ENCODE data around the gene A4GALT. TPM values are rescaled to one million over a fixed set of nuclear protein-coding genes. Genes with fewer than 3 reads are reported as not detected.

A4GALT gene
- total and polyA plus RNA-seq, 7 donors, result 1.6 to 51.0 (median 23.5) TPM

- WGBS, 2 donors, result 57 to 82% methylated on average over 3 of the region's 3 CpGs
Observed at GRCh38 chr22:42708417-42708816, 12.3 kb downstream of the A4GALT start.

GRCh38 chr22:42707496-42707895 lies 13.2 kb downstream of the A4GALT start:
- H3K9me3 ChIP-seq, result peaks cover 0 to 1% (median 0%) of the 10 kb centered on the region in 4 donors
- intact Hi-C loops (cut with DNase I), result no loop called here
- no peak overlapping the region for H3K4me3 ChIP-seq
- TF ChIP-seq POLR2AphosphoS5 (IDR thresholded peaks at IDR 0.05) (no peak), POLR2A (IDR thresholded peaks at IDR 0.05) (no peak), CTCF (IDR thresholded peaks at IDR 0.05) (no peak), EP300 (IDR thresholded peaks at IDR 0.05) (no peak)
- peaks cover 0 to 24% (median 16%) of the 10 kb centered on the region in 4 donors for H3K4me1 ChIP-seq
- no peak overlapping the region for H3K27ac ChIP-seq
- DNase-seq, result no peak
- no peaks in the 10 kb centered on the region for H3K27me3 ChIP-seq
- no peaks in the 10 kb centered on the region for H3K36me3 ChIP-seq
- 83% methylated on average over 2 of the region's 2 CpGs for WGBS, 2 donors

More at GRCh38 chr22:42708417-42708816, 12.3 kb downstream of the A4GALT start:
- peaks cover 0 to 25% (median 15%) of the 10 kb centered on the region in 4 donors for H3K4me1 ChIP-seq
- no peak overlapping the region for H3K27ac ChIP-seq
- intact Hi-C loops (cut with DNase I), result no loop called here
- H3K36me3 ChIP-seq, result no peaks in the 10 kb centered on the region
- TF ChIP-seq POLR2A (IDR thresholded peaks at IDR 0.05), result no peak
- no peak for TF ChIP-seq EP300 (IDR thresholded peaks at IDR 0.05)
- no peak for TF ChIP-seq CTCF (IDR thresholded peaks at IDR 0.05)
- TF ChIP-seq POLR2AphosphoS5 (IDR thresholded peaks at IDR 0.05), result no peak
- no peak overlapping the region for H3K4me3 ChIP-seq
- H3K27me3 ChIP-seq, result no peaks in the 10 kb centered on the region
- H3K9me3 ChIP-seq, result peaks cover 0 to 1% (median 0%) of the 10 kb centered on the region in 4 donors
- no peak for DNase-seq

GRCh38 chr22:42704896-42705295 lies 15.8 kb downstream of the A4GALT start:
- no peaks in the 10 kb centered on the region for H3K36me3 ChIP-seq
- intact Hi-C loops (cut with DNase I), result no loop called here
- no peaks in the 10 kb centered on the region for H3K27me3 ChIP-seq
- peak overlapping the region in 1 of 4 donors; percentile 47 for H3K27ac ChIP-seq
- H3K4me3 ChIP-seq, result no peak overlapping the region
- 84 to 86% methylated on average over 4 of the region's 4 CpGs for WGBS, 2 donors
- no peak for DNase-seq
- no peaks in the 10 kb centered on the region for H3K9me3 ChIP-seq
- TF ChIP-seq POLR2AphosphoS5 (IDR thresholded peaks at IDR 0.05), result no peak
- TF ChIP-seq EP300 (IDR thresholded peaks at IDR 0.05), result no peak
- no peak for TF ChIP-seq CTCF (IDR thresholded peaks at IDR 0.05)
- TF ChIP-seq POLR2A (IDR thresholded peaks at IDR 0.05), result no peak
- peaks cover 0 to 24% (median 22%) of the 10 kb centered on the region in 4 donors for H3K4me1 ChIP-seq

- 96% methylated on average over 13 of the region's 13 CpGs for WGBS, 2 donors
- Histone ChIP-seq H3K4me3 (no peak overlapping the region), H3K9me3 (no peaks in the 10 kb centered on the region), H3K36me3 (no peaks in the 10 kb centered on the region), H3K27ac (no peak overlapping the region), H3K4me1 (peaks cover 0 to 46% (median 43%) of the 10 kb centered on the region in 4 donors), H3K27me3 (no peaks in the 10 kb centered on the region)
- DNase-seq, result no peak
- TF ChIP-seq POLR2A (IDR thresholded peaks at IDR 0.05) (no peak), CTCF (IDR thresholded peaks at IDR 0.05) (no peak), POLR2AphosphoS5 (IDR thresholded peaks at IDR 0.05) (no peak), EP300 (IDR thresholded peaks at IDR 0.05) (no peak)
- intact Hi-C loops (cut with DNase I), result no loop called here
Observed at GRCh38 chr22:42702675-42703074, 18.0 kb downstream of the A4GALT start.

- no peaks in the 10 kb centered on the region for H3K36me3 ChIP-seq
- peaks cover 0 to 55% (median 53%) of the 10 kb centered on the region in 4 donors for H3K4me1 ChIP-seq
- H3K27me3 ChIP-seq, result no peaks in the 10 kb centered on the region
- intact Hi-C loops (cut with DNase I), result no loop called here
- TF ChIP-seq POLR2AphosphoS5 (IDR thresholded peaks at IDR 0.05) (no peak), CTCF (IDR thresholded peaks at IDR 0.05) (no peak), POLR2A (IDR thresholded peaks at IDR 0.05) (no peak), EP300 (IDR thresholded peaks at IDR 0.05) (no peak)
- peak overlapping the region; percentile 85 to 97 (median 92) for H3K27ac ChIP-seq
- no peaks in the 10 kb centered on the region for H3K9me3 ChIP-seq
- H3K4me3 ChIP-seq, result no peak overlapping the region
- DNase-seq, result no peak
- 84 to 94% methylated on average over 8 of the region's 8 CpGs for WGBS, 2 donors
Observed at GRCh38 chr22:42701694-42702093, 19.0 kb downstream of the A4GALT start.
